Kidney tubule cell (primary cell): ENCODE data around the gene MTMR12.
A peak's percentile ranks its signal among the peaks of the same experiment; 100 is the strongest.

ENCODE experiments used
- DNase-seq: peaks from one replicate; pipeline ENCODE4 v3.0.0-alpha.2; 2018; ENCODE audit warnings: low spot score

The MTMR12 gene, protein sequence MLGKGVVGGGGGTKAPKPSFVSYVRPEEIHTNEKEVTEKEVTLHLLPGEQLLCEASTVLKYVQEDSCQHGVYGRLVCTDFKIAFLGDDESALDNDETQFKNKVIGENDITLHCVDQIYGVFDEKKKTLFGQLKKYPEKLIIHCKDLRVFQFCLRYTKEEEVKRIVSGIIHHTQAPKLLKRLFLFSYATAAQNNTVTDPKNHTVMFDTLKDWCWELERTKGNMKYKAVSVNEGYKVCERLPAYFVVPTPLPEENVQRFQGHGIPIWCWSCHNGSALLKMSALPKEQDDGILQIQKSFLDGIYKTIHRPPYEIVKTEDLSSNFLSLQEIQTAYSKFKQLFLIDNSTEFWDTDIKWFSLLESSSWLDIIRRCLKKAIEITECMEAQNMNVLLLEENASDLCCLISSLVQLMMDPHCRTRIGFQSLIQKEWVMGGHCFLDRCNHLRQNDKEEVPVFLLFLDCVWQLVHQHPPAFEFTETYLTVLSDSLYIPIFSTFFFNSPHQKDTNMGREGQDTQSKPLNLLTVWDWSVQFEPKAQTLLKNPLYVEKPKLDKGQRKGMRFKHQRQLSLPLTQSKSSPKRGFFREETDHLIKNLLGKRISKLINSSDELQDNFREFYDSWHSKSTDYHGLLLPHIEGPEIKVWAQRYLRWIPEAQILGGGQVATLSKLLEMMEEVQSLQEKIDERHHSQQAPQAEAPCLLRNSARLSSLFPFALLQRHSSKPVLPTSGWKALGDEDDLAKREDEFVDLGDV

DNA sequence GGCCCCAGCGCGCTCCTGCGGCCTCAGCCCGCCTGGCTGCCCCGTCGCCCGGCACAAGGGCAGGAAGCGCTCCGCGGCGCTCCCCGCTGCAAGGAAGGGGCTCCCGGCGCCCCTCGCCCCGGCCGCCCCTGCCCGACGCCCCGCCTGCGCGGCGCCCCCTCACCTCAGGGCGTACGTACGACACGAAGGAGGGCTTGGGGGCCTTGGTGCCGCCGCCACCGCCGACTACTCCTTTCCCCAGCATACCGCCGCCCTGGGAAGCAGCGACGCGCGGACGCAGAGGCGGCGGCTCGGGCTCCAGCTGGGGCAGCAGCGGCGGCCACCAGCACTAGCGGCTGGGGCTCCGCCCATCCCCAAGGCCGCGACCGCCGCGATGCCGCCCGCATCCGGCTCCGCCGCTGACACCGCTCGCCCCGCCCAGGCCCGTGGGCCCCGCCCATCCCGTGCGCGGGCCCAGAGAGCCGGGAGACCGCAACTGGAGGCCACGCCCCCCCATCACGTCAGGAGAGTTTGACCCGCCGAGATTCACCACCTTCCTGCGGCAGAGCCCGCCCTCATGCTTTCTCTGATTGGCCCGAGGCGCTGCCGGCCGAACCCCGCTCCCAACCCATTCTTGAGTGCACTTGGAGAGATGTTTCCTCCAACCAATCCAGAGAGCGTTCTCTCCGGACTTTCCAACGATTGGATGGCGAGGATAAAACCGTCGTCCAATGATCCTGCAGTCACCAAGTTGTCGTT lies at the start of gene MTMR12:
Gene MTMR12, minus strand, starts transcription at position 345 of the 738 bp plus-strand sequence. Its CDS starts 101 bp downstream, at position 244.
- peak; percentile 100 for DNase-seq

DNA sequence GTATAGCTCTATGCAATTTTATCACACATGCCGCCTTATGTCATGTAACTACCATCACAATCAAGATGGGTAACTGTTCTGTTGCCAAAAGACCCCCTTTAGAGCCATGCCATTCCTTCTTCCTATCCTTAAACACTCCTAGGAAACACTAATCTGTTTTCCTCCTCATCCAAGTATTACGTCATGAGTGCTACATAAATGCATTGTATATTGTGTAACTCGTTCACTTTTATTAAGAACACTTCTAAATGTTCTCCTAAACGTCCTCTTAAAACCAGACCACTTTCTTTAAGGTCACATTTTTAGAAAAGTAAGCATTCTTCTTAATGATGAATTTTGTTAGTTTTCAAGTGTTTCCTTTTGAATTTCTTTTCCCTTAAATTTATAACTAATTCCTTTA lies 49.8 kb upstream of the MTMR12 start:
- no peak for DNase-seq

DNA sequence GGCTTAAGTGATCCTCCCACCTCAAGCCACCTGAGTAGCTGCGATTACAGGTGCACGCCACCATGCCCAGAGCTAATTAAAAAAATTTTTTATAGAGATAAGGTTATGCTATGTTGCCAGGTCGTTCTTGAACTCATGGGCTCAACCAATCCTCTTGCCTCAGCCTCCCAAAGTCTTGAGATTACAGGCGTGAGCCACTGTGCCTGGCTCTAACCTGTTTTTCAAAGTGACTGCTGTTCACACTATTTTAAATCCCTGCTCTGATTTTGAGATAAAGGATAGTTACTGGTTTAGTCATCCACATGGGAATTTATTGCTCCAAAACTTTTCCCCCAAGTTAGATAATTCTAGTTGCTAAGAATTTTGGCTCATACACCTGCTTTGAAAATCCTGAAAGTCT lies 48.2 kb upstream of the MTMR12 start:
- no peak for DNase-seq

DNA sequence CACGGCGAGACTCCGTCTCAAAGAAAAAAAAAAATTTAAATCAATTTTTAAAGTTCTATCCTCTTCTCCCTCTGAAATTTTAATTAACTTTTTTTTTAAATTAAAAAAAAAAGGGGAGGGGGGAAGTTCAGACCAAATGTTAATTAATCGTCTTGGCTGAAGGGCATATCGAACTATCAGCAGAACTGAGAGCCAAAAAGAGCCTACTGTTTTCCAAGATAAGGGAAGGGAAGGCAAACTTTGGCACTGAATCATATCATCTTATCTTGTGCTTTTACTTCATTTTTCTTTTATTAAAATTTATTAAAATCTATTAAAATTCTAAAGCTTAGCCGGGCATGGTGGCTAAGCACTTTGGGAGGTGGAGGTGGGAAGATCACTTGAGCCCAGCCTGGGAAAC lies 45.9 kb upstream of the MTMR12 start:
- no peak for DNase-seq

- DNase-seq, result no peak
Measured at GRCh38 chr5:32357658-32358057, 44.9 kb upstream of the MTMR12 start.

DNA sequence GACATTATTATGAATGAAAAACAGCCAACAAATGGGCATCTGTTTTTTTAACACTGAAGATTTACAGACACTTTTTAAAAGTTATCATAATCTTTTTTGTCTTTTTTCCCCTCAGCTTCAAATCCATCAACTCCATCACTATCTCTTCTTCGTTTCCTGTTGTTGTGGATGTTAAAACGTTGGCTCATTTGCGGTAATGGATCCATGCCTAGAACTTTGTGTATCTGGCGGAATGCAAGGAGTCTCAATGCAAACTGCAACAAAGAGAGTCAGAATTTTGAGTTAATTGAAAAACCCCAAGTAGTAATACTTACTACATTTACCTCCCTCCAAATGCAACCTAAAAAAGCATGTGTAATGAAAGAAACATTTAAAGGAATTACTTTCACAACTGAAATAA lies 42.9 kb upstream of the MTMR12 start:
- DNase-seq, result no peak

- DNase-seq, result no peak
Measured at GRCh38 chr5:32353420-32353819, 40.7 kb upstream of the MTMR12 start.

- no peak for DNase-seq
Measured at GRCh38 chr5:32352685-32353084, 39.9 kb upstream of the MTMR12 start.

- no peak for DNase-seq
Measured at GRCh38 chr5:32346869-32347268, 34.1 kb upstream of the MTMR12 start.

- DNase-seq, result no peak
Measured at GRCh38 chr5:32343058-32343672, 30.4 kb upstream of the MTMR12 start.

DNA sequence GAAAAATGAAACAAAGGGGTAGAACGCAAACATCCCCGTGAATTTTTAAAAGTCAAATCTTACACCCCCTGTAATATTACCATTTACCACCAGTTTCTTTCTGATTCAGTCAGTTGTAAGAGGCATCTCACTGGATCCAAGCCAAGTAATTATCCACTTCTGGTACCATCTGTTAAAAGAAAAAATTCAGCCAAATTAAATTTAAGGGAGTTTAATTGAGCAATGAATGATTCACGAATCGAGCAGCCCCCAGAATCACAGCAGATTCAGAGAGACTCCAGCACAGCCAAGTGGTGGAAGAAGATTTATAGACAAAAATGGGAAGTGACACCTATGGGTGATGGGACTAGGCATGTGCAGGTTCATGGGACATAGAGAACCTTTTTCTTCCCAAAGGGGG lies 29.9 kb upstream of the MTMR12 start:
- no peak for DNase-seq

DNA sequence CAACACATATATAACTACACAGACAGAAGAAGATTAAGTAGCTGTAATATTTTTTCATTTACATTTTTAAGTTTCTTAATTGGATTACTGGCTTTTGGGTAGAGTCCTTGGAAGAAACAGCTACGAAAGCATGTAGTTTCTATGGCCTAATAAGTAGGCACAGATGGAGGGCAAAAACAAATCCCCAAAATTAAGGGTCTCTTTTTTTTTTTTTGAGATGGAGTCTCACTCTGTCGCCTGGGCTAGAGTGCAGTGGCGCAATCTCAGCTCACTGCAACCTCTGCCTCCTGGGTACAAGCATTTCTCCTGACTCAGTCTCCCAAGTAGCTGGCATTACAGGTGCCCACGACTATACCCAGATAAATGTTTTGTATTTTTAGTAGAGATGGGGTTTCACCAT lies 27.1 kb upstream of the MTMR12 start:
- DNase-seq, result no peak

DNA sequence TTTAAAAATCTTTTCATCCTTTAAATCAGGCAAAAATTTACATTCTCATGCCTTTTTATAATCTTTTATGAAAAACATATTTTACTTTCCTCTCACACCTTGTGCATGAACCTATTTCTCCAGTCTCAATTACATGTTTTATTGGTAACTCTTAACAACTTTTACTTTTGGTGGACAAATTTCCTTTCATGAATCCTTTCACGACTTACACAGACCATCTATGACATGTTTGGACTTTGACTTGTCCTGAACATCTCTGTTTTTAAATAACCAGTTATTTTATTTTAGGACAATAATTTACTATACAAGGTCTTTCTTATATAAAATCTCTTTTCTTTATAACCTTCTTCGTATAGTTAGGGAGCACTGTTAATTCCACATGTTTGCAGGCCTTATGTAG lies 26.5 kb upstream of the MTMR12 start:
- peak; percentile 22 for DNase-seq

DNA sequence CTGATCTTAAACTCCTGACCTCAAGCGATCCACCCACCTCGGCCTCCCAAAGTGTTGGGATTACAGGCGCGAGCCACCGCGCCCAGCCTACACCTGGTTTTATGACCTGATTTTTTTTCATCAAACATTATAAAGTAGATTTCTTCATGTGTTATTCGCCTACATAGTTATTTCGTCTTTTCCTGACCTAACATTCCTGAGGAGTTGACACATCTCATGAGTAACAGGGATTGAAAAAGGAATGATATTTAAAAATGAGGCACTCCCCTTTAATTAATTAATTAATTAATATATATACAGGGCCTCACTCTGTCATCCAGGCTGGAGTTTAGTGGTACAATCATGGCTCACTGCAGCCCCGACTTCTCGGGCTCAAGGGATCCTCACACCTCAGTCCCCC lies 20.2 kb upstream of the MTMR12 start:
- no peak for DNase-seq

- DNase-seq, result no peak
Measured at GRCh38 chr5:32332361-32332760, 19.6 kb upstream of the MTMR12 start.

DNA sequence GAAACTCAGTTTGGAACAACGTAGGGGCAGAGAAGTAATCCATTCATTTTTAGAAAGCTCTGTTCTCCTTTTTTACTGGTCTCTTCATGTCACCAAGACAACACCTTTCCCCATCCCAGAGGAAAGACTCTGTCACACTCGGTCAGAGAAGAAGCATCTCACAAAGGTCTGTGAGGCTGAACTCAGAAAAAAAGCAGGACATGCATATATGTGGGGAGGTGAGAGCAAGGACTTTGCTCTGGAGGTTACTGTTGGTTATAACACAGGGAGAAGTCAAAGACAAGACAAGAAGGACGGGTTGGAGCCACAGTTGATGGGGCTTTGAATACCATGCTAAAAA lies 19.2 kb upstream of the MTMR12 start:
- DNase-seq, result no peak

GRCh38 chr5:32331217-32331934 lies 18.6 kb upstream of the MTMR12 start:
- DNase-seq, result no peak

DNA sequence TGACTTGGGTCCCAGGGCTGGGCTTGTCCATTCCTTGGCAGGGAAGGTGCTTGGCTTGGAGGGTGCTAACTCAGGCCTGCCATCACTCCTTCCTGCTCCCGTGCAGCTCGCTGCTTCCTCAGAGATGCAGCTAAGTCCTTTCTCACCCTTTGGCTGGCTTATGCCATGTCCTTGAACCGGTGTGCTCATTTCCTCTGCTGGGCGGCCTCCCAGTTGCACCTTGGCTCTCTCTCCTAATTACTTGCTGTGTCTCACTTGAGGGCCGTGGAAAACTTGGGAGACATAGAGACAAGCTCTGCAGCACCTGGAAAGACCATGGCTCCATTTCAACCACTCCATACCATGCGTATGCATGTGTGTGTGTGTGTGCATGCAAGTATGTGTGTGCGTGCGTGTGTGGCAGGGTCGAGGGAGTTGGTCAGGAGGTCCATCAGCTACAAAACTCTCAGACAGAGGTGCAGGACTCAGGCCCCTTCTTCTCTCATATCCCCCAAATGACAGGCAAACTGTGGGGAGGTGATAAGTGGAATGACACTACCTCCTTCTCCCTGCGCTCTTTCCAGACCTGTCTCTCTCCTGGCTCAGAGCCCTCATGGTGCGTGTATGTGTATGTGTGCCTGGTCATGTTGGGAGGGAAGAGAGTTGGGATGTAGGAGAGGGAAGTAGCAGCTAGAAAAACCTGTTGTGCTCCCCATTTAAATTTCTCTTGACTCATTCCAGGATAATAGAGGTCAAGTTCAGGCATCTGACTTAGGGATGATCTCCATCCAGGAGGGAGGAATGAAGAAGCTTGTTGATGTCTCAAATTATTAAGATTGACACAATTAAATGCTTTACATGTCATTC lies 17.6 kb upstream of the MTMR12 start:
- no peak for DNase-seq

GRCh38 chr5:32329395-32329834 lies 16.7 kb upstream of the MTMR12 start:
- DNase-seq, result peak; percentile 76

- DNase-seq, result peak; percentile 75
Measured at GRCh38 chr5:32326216-32326772, 13.6 kb upstream of the MTMR12 start.
